ENCODE results near the gene BLTP1. TPM values are rescaled to one million over a fixed set of nuclear protein-coding genes. Genes with fewer than 3 reads are reported as not detected.

BLTP1 gene
- polyA plus RNA-seq, 3 donors, result 2.7 to 35.1 (median 3.3) TPM

- H3K9me3 ChIP-seq (replicated peaks in 1 of 2; ENCODE audit: control insufficient read depth in 1 of 2, insufficient read depth in 1 of 2, low read length in 2 of 2), result no peaks in the 10 kb centered on the region
- no peak overlapping the region for H2AFZ ChIP-seq (ENCODE audit: insufficient read depth, low read depth, low read length, poor library complexity, severe bottlenecking)
- Mint-ChIP-seq H3K27me3 (ENCODE audit: low read depth in 3 of 3) (no peaks in the 10 kb centered on the region), H3K9me3 (no peaks in the 10 kb centered on the region), H3K4me3 (no peak overlapping the region), H3K27ac (peak overlapping the region in 4 of 7 donors; percentile 2 to 66 (median 32)), H3K4me1 (peaks cover 35% of the 10 kb centered on the region), H3K36me3 (peaks cover 3 to 13% of the 10 kb centered on the region in 2 donors)
- H3K27ac ChIP-seq (ENCODE audit: low read depth in 1 of 2, low read length in 2 of 2), result peak overlapping the region in 1 of 2 donors; percentile 64
- H3K27me3 ChIP-seq (ENCODE audit: control insufficient read depth in 2 of 2, insufficient read depth in 2 of 2, low read length in 2 of 2), result no peaks in the 10 kb centered on the region
- peaks cover 39% of the 10 kb centered on the region for H4K20me1 ChIP-seq (ENCODE audit: insufficient read depth, low read length)
- TF ChIP-seq CTCF (IDR thresholded peaks at IDR 0.05), result no peak
- intact Hi-C loops (cut with micrococcal nuclease), result no loop called here
- peaks cover 43% of the 10 kb centered on the region for H3K79me2 ChIP-seq (ENCODE audit: insufficient read depth, low read length)
- H3K4me1 ChIP-seq (ENCODE audit: control insufficient read depth in 1 of 2, insufficient read depth in 2 of 2, low read length in 2 of 2), result peaks cover 21 to 24% of the 10 kb centered on the region in 2 donors
- peak in 1 of 3 donors; percentile 6 for DNase-seq
- H3K4me3 ChIP-seq (replicated peaks in 1 of 3; ENCODE audit: low read depth in 2 of 3, low read length in 3 of 3), result no peak overlapping the region
- H3K4me2 ChIP-seq (replicated peaks; ENCODE audit: extremely low read depth, low read length, poor library complexity, severe bottlenecking), result no peak overlapping the region
- H3K36me3 ChIP-seq (replicated peaks in 1 of 2; ENCODE audit: control insufficient read depth in 1 of 2, insufficient read depth in 2 of 2, low read length in 2 of 2), result peaks cover 7 to 22% of the 10 kb centered on the region in 2 donors
- no peak overlapping the region for H3K9ac ChIP-seq (ENCODE audit: insufficient read depth, low read length, poor library complexity, severe bottlenecking)
- no CpG with 5 or more reads among the region's 1 CpG for WGBS (ENCODE audit: insufficient coverage)
Measured at GRCh38 chr4:122163767-122164166, 11.6 kb downstream of the BLTP1 start.

- Histone ChIP-seq H3K79me2 (ENCODE audit: insufficient read depth, low read length) (peaks cover 24% of the 10 kb centered on the region), H3K27ac (ENCODE audit: low read depth in 1 of 2, low read length in 2 of 2) (peak overlapping the region; percentile 9 to 50), H3K9ac (ENCODE audit: insufficient read depth, low read length, poor library complexity, severe bottlenecking) (no peak overlapping the region), H2AFZ (ENCODE audit: insufficient read depth, low read depth, low read length, poor library complexity, severe bottlenecking) (no peak overlapping the region), H3K27me3 (ENCODE audit: control insufficient read depth in 2 of 2, insufficient read depth in 2 of 2, low read length in 2 of 2) (no peaks in the 10 kb centered on the region), H3K9me3 (replicated peaks in 1 of 2; ENCODE audit: control insufficient read depth in 1 of 2, insufficient read depth in 1 of 2, low read length in 2 of 2) (no peaks in the 10 kb centered on the region), H4K20me1 (ENCODE audit: insufficient read depth, low read length) (peaks cover 35% of the 10 kb centered on the region), H3K36me3 (replicated peaks in 1 of 2; ENCODE audit: control insufficient read depth in 1 of 2, insufficient read depth in 2 of 2, low read length in 2 of 2) (peaks cover 0 to under 1% of the 10 kb centered on the region in 2 donors), H3K4me2 (replicated peaks; ENCODE audit: extremely low read depth, low read length, poor library complexity, severe bottlenecking) (no peak overlapping the region), H3K4me1 (ENCODE audit: control insufficient read depth in 1 of 2, insufficient read depth in 2 of 2, low read length in 2 of 2) (peaks cover 19 to 24% of the 10 kb centered on the region in 2 donors), H3K4me3 (replicated peaks in 1 of 3; ENCODE audit: low read depth in 2 of 3, low read length in 3 of 3) (no peak overlapping the region)
- Mint-ChIP-seq H3K36me3 (peaks cover 3 to 6% of the 10 kb centered on the region in 2 donors), H3K4me3 (no peak overlapping the region), H3K27ac (peak overlapping the region in 6 of 7 donors; percentile 4 to 77 (median 59)), H3K4me1 (peaks cover 39% of the 10 kb centered on the region), H3K27me3 (ENCODE audit: low read depth in 3 of 3) (no peaks in the 10 kb centered on the region), H3K9me3 (no peaks in the 10 kb centered on the region)
- WGBS (ENCODE audit: insufficient coverage), result 65% methylated on average over 3 of the region's 4 CpGs
- no peak for TF ChIP-seq CTCF (IDR thresholded peaks at IDR 0.05)
- intact Hi-C loops (cut with micrococcal nuclease), result no loop called here
- no peak for DNase-seq
Measured at GRCh38 chr4:122167369-122167768, 15.2 kb downstream of the BLTP1 start.

All from CD14-positive monocyte (primary cell).